ENCODE results near the gene SLC24A4.

SLC24A4 gene

DNA sequence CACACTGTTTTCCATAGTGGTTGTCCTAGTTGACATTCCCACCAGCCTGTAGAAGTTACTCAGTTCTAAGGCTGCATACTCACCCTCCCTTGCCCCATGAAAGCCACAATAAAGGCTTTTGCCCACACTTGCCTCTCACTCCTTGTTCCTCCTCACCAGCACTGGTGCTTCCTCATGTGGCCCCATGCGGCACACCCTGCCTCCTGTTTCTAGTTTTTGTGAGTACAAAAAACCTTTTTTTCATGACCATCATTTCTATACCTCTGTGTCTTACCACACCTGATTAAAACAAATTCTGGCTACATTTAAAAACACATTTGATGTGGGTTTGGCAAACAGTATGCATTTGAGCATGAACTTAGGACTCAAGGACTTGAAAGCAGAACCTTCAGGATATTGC lies 149.9 kb downstream of the SLC24A4 start:
- ChIA-PET POLR2A (no interaction called here), CTCF (no interaction called here)
- no peak for TF ChIP-seq ZNF10 (tag by site-specific recombination; IDR thresholded peaks at IDR 0.05)
- no peak for TF ChIP-seq ZNF416 (tag by site-specific recombination; IDR thresholded peaks at IDR 0.05)
- no peak for TF ChIP-seq ZNF473 (tag by site-specific recombination; IDR thresholded peaks at IDR 0.05)
- TF ChIP-seq ZIC2 (tag by site-specific recombination; IDR thresholded peaks at IDR 0.05) = no peak
- no peak overlapping the region for H3K4me3 ChIP-seq (ENCODE audit: low read depth, low read length)
- H3K36me3 ChIP-seq (ENCODE audit: control insufficient read depth in 2 of 2, insufficient read depth in 1 of 2, low read length in 2 of 2) = no peaks in the 10 kb centered on the region
- no peaks in the 10 kb centered on the region for H3K9me3 ChIP-seq (ENCODE audit: control insufficient read depth, insufficient read depth, low read depth, low read length)
- H3K4me1 ChIP-seq (ENCODE audit: control insufficient read depth, insufficient read depth, low read length) = no peaks in the 10 kb centered on the region
- H3K27ac ChIP-seq (ENCODE audit: extremely low read depth, low read depth, low read length) = no peak overlapping the region

DNA sequence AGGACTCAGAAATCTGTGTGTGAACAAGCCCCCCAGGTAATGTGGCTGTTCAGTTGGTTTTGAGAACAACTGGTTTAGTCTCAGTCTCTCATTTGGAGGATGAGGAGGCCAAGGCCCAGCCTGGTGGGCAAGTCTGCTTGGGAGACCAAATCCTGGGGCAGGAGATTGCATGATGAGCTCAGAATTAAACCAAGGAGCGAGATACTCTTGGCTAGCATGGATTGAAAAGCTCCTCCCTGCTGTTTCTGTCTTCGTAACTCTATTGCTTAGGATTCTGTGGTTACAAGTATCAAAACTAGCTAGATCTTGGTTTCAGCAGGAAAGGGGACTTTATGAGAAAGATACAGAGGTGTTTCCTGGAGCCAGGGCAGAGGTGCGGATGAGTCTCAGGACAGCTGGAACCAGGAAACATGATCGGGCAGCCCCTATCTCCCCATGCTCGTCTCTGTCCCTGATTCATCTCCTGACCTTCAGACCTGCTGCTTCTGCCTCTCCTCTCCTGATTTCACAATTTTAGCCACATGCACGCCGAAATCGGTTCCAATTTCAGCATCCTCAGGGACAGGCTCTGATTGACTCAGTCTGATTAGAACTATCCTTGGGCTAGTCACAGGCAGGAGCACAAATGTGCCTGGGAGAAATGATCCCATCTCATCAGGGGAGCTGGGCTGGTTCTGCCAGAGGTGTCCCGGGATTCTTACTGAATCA lies 150.4 kb downstream of the SLC24A4 start:
- CTCF ChIA-PET = interaction anchor here (0.7 kb wide), 1 partner anchor 16 kb away, joined by 4 read pairs; no protein-coding TSS in a partner anchor
- TF ChIP-seq ZNF366 (tag by site-specific recombination; conservative IDR thresholded peaks at IDR 0.05) (no peak), SALL2 (tag by site-specific recombination; IDR thresholded peaks at IDR 0.05; ENCODE audit: borderline replicate concordance) (no peak), OSR2 (tag by site-specific recombination; IDR thresholded peaks at IDR 0.05) (no peak), ZNF791 (tag by site-specific recombination; IDR thresholded peaks at IDR 0.05) (no peak), ZNF239 (tag by site-specific recombination; IDR thresholded peaks at IDR 0.05) (no peak), MEIS1 (CRISPR knock-in tag; IDR thresholded peaks at IDR 0.05; ENCODE audit: borderline replicate concordance) (no peak), ZFP3 (tag by site-specific recombination; IDR thresholded peaks at IDR 0.05; ENCODE audit: low read depth) (no peak), ZNF292 (tag by site-specific recombination; IDR thresholded peaks at IDR 0.05; ENCODE audit: borderline replicate concordance, low read depth) (no peak)
- TF ChIP-seq, protein P1, sequence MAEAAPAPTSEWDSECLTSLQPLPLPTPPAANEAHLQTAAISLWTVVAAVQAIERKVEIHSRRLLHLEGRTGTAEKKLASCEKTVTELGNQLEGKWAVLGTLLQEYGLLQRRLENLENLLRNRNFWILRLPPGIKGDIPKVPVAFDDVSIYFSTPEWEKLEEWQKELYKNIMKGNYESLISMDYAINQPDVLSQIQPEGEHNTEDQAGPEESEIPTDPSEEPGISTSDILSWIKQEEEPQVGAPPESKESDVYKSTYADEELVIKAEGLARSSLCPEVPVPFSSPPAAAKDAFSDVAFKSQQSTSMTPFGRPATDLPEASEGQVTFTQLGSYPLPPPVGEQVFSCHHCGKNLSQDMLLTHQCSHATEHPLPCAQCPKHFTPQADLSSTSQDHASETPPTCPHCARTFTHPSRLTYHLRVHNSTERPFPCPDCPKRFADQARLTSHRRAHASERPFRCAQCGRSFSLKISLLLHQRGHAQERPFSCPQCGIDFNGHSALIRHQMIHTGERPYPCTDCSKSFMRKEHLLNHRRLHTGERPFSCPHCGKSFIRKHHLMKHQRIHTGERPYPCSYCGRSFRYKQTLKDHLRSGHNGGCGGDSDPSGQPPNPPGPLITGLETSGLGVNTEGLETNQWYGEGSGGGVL (tag by site-specific recombination; IDR thresholded peaks at IDR 0.05) = no peak
- TF ChIP-seq, protein P2, sequence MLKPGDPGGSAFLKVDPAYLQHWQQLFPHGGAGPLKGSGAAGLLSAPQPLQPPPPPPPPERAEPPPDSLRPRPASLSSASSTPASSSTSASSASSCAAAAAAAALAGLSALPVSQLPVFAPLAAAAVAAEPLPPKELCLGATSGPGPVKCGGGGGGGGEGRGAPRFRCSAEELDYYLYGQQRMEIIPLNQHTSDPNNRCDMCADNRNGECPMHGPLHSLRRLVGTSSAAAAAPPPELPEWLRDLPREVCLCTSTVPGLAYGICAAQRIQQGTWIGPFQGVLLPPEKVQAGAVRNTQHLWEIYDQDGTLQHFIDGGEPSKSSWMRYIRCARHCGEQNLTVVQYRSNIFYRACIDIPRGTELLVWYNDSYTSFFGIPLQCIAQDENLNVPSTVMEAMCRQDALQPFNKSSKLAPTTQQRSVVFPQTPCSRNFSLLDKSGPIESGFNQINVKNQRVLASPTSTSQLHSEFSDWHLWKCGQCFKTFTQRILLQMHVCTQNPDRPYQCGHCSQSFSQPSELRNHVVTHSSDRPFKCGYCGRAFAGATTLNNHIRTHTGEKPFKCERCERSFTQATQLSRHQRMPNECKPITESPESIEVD (tag by site-specific recombination; IDR thresholded peaks at IDR 0.05) = no peak
- Histone ChIP-seq H3K4me1 (ENCODE audit: control insufficient read depth, insufficient read depth, low read length) (no peaks in the 10 kb centered on the region), H3K27ac (ENCODE audit: extremely low read depth, low read depth, low read length) (no peak overlapping the region), H3K9me3 (ENCODE audit: control insufficient read depth, insufficient read depth, low read depth, low read length) (no peaks in the 10 kb centered on the region), H3K4me3 (ENCODE audit: low read depth, low read length) (no peak overlapping the region), H3K36me3 (ENCODE audit: control insufficient read depth in 2 of 2, insufficient read depth in 1 of 2, low read length in 2 of 2) (no peaks in the 10 kb centered on the region)
- POLR2A ChIA-PET = no interaction called here

DNA sequence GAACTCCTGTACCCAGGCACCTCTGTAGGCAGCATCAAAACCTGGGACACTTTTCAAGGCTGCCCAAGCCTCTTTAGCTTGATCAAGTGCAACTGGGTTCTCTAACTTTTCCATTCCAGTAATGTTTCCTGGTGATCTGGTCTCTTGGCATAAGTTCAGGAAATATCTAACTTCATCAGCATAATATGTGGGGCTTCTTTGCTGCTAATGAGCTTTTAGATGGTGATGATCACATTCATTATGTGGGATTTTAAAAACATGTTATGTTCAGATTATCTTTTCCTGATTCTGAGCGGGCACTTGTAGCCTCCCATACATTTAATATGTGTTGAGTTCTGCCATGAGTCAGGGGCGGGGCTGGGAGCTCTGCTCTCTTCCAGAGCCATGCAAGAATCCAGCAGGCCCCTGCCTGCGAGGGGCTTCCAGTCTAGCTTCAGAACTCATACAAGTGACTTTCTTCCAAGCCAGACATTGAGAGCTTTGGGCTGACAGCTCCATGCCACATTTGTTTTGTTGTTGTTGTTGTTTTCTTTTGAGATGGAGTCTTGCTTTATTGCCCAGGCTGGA lies 151.1 kb downstream of the SLC24A4 start:
- TF ChIP-seq ZNF10 (tag by site-specific recombination; IDR thresholded peaks at IDR 0.05) (no peak), ZNF423 (tag by site-specific recombination; IDR thresholded peaks at IDR 0.05) (no peak), YY1 (tag by site-specific recombination; IDR thresholded peaks at IDR 0.05) (no peak), ZNF654 (tag by site-specific recombination; IDR thresholded peaks at IDR 0.05; ENCODE audit: low read depth) (no peak), ZNF529 (tag by site-specific recombination; IDR thresholded peaks at IDR 0.05; ENCODE audit: insufficient replicate concordance) (no peak), ZNF560 (tag by site-specific recombination; IDR thresholded peaks at IDR 0.05; ENCODE audit: borderline replicate concordance) (no peak), ZNF791 (tag by site-specific recombination; IDR thresholded peaks at IDR 0.05) (no peak)
- no peaks in the 10 kb centered on the region for H3K4me1 ChIP-seq (ENCODE audit: control insufficient read depth, insufficient read depth, low read length)
- H3K4me3 ChIP-seq (ENCODE audit: low read depth, low read length) = no peak overlapping the region
- no peaks in the 10 kb centered on the region for H3K36me3 ChIP-seq (ENCODE audit: control insufficient read depth in 2 of 2, insufficient read depth in 1 of 2, low read length in 2 of 2)
- H3K27ac ChIP-seq (ENCODE audit: extremely low read depth, low read depth, low read length) = no peak overlapping the region
- CTCF ChIA-PET = interaction anchor here (0.6 to 0.7 kb wide), 2 partner anchors 17 to 1411 kb away, joined by 4 to 6 read pairs; no protein-coding TSS in a partner anchor
- H3K9me3 ChIP-seq (ENCODE audit: control insufficient read depth, insufficient read depth, low read depth, low read length) = no peaks in the 10 kb centered on the region
- POLR2A ChIA-PET = no interaction called here

Measured in HEK293 (cell line).